Ascending aorta (tissue), 2 donors: ENCODE measurements around the gene DPP8. TPM values are rescaled to one million over a fixed set of nuclear protein-coding genes. Genes with fewer than 3 reads are reported as not detected.

Experiments
- DNase-seq, 2 donors: peaks; one replicate each; pipeline ENCODE4 v3.0.0-alpha.2; 2019; ENCODE audit warnings: low spot score in 2 of 2
- H3K27ac ChIP-seq, 2 donors: fragments of 200-600 bp; sonication (generic); one replicate each; pipeline ENCODE4 v1.5.1; 2016 to 2017; ENCODE audit warnings: mild to moderate bottlenecking in 1 of 2
- H3K27me3 ChIP-seq: fragments of 200-600 bp; sonication (generic); one replicate; pipeline ENCODE4 v1.5.1; 2017
- H3K36me3 ChIP-seq, 2 donors: fragments of 200-600 bp; sonication (generic); one replicate each; pipeline ENCODE4 v1.5.1; 2016
- H3K4me1 ChIP-seq, 2 donors: fragments of 200-600 bp; sonication (generic); one replicate each; pipeline ENCODE4 v1.5.1; 2016 to 2017; ENCODE audit warnings: mild to moderate bottlenecking in 1 of 2
- H3K4me3 ChIP-seq, 2 donors: fragments of 200-600 bp; sonication (generic); one replicate each; pipeline ENCODE4 v1.5.1; 2016 to 2017; ENCODE audit warnings: mild to moderate bottlenecking in 1 of 2
- H3K9me3 ChIP-seq, 2 donors: fragments of 200-600 bp; sonication (generic); one replicate each; pipeline ENCODE4 v1.5.1; 2016
- intact Hi-C: fragments of 100-400 bp; cut with DNase I; formaldehyde crosslinking; loops from one replicate; pipeline ENCODE4 v1.15.1; 2023
- total RNA-seq: library from RNA; depleted of rRNA; stranded (reverse); fragments of >200 nt; gene quantifications from one replicate; pipeline ENCODE4 v1.1.0, GENCODE V29; 2016
- TF ChIP-seq, protein P1 (sequence below), 3 experiments: fragments of 200-600 bp in 2 of 3; fragments of 450-650 bp in 1 of 3; sonication (generic) in 2 of 3; IDR thresholded peaks; one replicate each; pipeline ENCODE4 v1.5.1; 2016 to 2019; ENCODE audit warnings: antibody characterized with exemption in 3 of 3, mild to moderate bottlenecking in 1 of 3, moderate library complexity in 1 of 3

The DPP8 gene
- total RNA-seq, 1 donor from 2014 or later = 69.0 TPM

DNA sequence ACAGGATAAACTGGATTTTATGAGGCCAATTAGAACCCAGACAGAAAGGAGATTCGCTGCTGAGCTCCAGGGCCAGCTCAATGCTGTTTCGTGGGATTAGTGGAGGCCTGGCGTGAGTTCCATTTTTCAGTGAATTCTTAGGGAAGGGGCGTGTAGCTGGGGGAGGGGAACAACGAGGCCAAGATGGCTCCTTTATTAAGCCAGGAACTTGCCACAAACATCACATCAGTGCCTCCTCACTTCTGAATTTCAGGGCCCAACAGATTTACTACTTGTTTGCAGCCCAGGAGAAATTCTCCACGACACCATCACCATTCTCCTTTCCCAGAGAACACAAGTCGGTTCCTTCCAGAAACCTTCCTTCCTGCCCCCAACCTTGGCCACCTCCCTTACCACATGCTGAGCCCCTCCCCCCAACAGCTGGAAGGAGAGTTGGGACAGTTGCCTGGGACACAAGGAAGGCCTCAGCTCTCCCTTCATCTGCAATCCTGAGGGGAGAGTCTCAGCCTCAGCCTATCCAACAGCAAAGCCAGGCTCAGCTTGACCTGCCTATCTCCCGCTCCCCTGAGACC lies 100.6 kb downstream of the DPP8 start:
- H3K4me1 ChIP-seq = peaks cover 0 to 10% of the 10 kb centered on the region in 2 donors
- H3K4me3 ChIP-seq = no peak overlapping the region
- H3K36me3 ChIP-seq = no peaks in the 10 kb centered on the region
- no peak for DNase-seq
- TF ChIP-seq, protein P1, sequence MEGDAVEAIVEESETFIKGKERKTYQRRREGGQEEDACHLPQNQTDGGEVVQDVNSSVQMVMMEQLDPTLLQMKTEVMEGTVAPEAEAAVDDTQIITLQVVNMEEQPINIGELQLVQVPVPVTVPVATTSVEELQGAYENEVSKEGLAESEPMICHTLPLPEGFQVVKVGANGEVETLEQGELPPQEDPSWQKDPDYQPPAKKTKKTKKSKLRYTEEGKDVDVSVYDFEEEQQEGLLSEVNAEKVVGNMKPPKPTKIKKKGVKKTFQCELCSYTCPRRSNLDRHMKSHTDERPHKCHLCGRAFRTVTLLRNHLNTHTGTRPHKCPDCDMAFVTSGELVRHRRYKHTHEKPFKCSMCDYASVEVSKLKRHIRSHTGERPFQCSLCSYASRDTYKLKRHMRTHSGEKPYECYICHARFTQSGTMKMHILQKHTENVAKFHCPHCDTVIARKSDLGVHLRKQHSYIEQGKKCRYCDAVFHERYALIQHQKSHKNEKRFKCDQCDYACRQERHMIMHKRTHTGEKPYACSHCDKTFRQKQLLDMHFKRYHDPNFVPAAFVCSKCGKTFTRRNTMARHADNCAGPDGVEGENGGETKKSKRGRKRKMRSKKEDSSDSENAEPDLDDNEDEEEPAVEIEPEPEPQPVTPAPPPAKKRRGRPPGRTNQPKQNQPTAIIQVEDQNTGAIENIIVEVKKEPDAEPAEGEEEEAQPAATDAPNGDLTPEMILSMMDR (IDR thresholded peaks at IDR 0.05) = no peak
- intact Hi-C loops = no loop called here
- H3K27ac ChIP-seq = no peak overlapping the region
- H3K27me3 ChIP-seq = peaks cover 5% of the 10 kb centered on the region
- H3K9me3 ChIP-seq = no peaks in the 10 kb centered on the region

DNA sequence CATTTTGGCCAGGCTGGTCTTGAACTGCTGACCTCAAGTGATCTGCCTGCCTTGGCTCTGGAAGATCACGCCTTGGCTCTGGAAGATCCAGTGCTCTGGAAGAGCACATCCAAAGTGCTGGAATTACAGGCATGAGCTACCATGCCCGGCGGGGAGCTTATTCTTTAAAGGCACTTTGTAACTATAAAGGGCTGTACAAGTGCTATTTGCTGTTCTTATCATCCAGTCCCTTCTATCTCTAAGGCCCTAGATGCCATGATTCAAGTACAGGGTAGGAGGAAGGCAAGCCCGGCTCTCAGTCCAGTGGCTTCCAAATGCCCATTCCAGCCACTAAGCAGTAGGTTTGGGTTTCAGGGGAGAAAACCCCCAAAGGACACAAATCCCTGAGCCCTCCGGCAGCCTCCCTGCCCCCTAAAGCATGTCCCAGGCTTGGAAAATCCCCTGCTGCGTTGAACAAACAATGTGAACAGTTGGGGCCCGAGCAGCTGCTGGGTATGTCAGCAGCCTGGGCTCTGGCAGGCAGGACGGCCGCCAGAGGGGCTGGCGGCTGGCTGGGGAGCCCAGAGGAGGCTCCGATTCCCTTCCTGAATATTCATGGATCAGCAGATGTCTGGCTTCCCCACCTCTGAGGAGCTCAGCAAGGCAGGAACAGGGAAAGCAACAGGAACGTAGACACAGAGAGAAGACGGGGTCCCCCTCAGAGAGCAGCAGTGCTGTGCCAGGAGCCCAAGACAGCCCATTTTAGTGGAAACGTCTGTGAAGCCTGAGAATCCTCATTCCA lies 102.5 kb downstream of the DPP8 start:
- Histone ChIP-seq H3K4me1 (no peaks in the 10 kb centered on the region), H3K4me3 (no peak overlapping the region), H3K27me3 (no peaks in the 10 kb centered on the region), H3K9me3 (no peaks in the 10 kb centered on the region), H3K36me3 (no peaks in the 10 kb centered on the region), H3K27ac (no peak overlapping the region)
- no peak for DNase-seq
- TF ChIP-seq, protein P1 (IDR thresholded peaks at IDR 0.05) = no peak
- intact Hi-C loops = no loop called here

DNA sequence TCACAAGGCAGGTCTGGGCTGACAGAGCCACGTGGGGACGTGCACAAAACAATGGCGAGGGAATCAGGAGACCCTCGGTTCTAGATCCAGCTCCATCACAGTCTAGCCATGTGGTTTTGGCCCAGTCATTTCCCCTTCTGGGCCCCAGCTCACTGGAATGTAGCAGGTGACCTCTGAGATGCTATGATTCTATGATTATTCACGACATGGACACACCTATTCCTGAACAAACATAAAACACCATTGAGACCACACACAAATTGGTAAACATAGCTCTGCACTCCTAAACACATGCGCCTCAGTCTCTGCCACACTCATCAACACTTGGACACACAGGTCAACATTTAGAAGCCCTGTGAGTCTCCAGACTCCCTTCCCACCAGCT lies 103.7 kb downstream of the DPP8 start:
- Histone ChIP-seq H3K4me3 (no peak overlapping the region), H3K9me3 (no peaks in the 10 kb centered on the region), H3K36me3 (no peaks in the 10 kb centered on the region), H3K4me1 (no peaks in the 10 kb centered on the region), H3K27me3 (no peaks in the 10 kb centered on the region), H3K27ac (no peak overlapping the region)
- no peak for DNase-seq
- intact Hi-C loops = no loop called here
- TF ChIP-seq, protein P1 (IDR thresholded peaks at IDR 0.05) = no peak

DNA sequence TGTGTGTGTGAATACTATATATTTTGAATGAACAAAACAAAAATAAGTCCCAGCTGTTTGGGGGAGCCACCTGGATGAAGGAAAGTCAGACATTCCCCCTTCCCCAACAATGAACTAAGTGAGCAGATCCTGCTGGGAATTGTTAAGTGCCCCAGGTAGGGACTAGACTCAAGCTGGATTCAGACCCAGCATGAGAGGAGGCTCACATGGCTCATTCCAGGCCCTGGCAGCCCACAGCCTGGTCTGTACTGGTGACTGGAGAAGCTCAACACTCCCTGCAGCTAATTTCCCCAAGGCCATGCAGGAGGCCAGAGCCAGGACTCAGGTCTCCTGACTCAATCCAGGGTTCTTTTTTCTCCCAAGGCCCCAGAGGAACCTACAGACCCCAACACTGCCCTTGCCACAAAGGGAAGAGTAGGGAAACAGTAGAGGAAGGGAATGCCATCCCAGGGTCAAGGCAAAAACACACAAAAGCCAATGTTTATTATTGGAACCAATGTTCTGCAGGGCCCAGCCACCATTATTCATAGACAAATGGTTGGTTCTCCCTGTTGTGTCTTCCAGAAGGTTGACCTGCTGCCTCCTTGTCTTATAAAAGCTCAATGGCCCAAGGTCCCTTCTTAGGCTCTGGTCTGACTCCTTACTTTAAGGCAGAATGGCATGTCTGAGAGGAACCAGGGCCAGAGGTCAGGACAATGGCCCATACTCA lies 104.3 kb downstream of the DPP8 start:
- H3K27ac ChIP-seq = no peak overlapping the region
- no peaks in the 10 kb centered on the region for H3K9me3 ChIP-seq
- no peak overlapping the region for H3K4me3 ChIP-seq
- intact Hi-C loops = no loop called here
- H3K27me3 ChIP-seq = no peaks in the 10 kb centered on the region
- no peaks in the 10 kb centered on the region for H3K36me3 ChIP-seq
- DNase-seq = no peak
- TF ChIP-seq, protein P1 (IDR thresholded peaks at IDR 0.05) = no peak
- no peaks in the 10 kb centered on the region for H3K4me1 ChIP-seq

DNA sequence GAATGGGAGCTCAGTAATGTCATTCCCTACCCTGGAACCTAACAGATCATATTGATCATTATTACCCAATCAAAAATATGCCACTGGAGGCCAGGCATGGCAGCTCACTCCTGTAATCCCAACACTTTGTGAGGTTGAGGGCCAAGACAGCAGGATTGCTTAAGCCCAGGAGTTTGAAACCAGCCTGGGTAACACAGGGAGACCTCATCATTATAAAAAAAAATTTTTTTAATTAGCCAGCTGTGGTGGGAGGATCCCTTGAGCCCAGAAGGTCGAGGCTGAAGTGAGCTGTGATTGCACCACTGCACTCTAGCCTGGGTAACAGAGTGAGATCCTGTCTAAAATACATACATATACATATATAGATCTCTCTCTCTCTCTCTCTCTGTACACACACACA lies 104.9 kb downstream of the DPP8 start:
- DNase-seq = no peak
- H3K9me3 ChIP-seq = no peaks in the 10 kb centered on the region
- no peaks in the 10 kb centered on the region for H3K27me3 ChIP-seq
- H3K27ac ChIP-seq = no peak overlapping the region
- H3K4me3 ChIP-seq = no peak overlapping the region
- no peaks in the 10 kb centered on the region for H3K36me3 ChIP-seq
- no peaks in the 10 kb centered on the region for H3K4me1 ChIP-seq
- intact Hi-C loops = no loop called here
- TF ChIP-seq, protein P1 (IDR thresholded peaks at IDR 0.05) = no peak
